SK-N-MC (cell line): ENCODE data around the gene DYNC1LI1.

Source experiments
- EZH2 ChIP-seq: fragments of 200-600 bp; sonication (generic); IDR thresholded peaks from one replicate; pipeline ENCODE4 v1.6.1; 2017; ENCODE audit warnings: antibody characterized with exemption
- POLR2AphosphoS5 ChIP-seq: IDR thresholded peaks from 2 replicates; pipeline ENCODE4 v1.6.1; 2012; ENCODE audit warnings: mild to moderate bottlenecking, low read depth, low read length, borderline replicate concordance

- TF ChIP-seq EZH2 (no peak), POLR2AphosphoS5 (no peak)
These were observed 64.2 kb downstream of the DYNC1LI1 start for GRCh38 chr3:32506466-32506865.
